Vagina (tissue), 2 donors: Measurements from ENCODE around the gene SYNDIG1. TPM values are rescaled to one million over a fixed set of nuclear protein-coding genes. Genes with fewer than 3 reads are reported as not detected.
A peak's percentile ranks its signal among the peaks of the same experiment; 100 is the strongest.

Source experiments
- DNase-seq, 2 donors: peaks; one replicate each; pipeline ENCODE4 v3.0.0-alpha.2; 2017; ENCODE audit errors: extremely low spot score in 2 of 2
- H3K27ac ChIP-seq: fragments of 200-600 bp; sonication (generic); one replicate; pipeline ENCODE4 v1.5.1; 2019
- H3K27me3 ChIP-seq: fragments of 200-600 bp; sonication (generic); one replicate; pipeline ENCODE4 v1.5.1; 2019
- H3K36me3 ChIP-seq, 2 donors: fragments of 200-600 bp; sonication (generic); one replicate each; pipeline ENCODE4 v1.5.1; 2017 to 2019
- H3K4me1 ChIP-seq: fragments of 200-600 bp; sonication (generic); one replicate; pipeline ENCODE4 v1.5.1; 2019
- H3K4me3 ChIP-seq, 2 donors: fragments of 200-600 bp; sonication (generic); 1 replicate in 1 of 2; 2 replicates in 1 of 2; pipeline ENCODE4 v1.5.1; 2016 to 2019
- H3K9me3 ChIP-seq: fragments of 200-600 bp; sonication (generic); one replicate; pipeline ENCODE4 v1.5.1; 2019
- POLR2A ChIP-seq, 2 donors: fragments of 450-650 bp; IDR thresholded peaks; one replicate each; pipeline ENCODE4 v1.6.1; 2017; ENCODE audit warnings: antibody characterized with exemption in 2 of 2, mild to moderate bottlenecking in 2 of 2, moderate library complexity in 2 of 2
- POLR2AphosphoS5 ChIP-seq, 2 donors: sonication (generic); formaldehyde crosslinking; IDR thresholded peaks; one replicate each; pipeline ENCODE4 v1.9.0; 2017; ENCODE audit warnings: antibody characterized with exemption in 2 of 2, mild to moderate bottlenecking in 2 of 2, low read depth in 1 of 2; ENCODE audit not compliant: insufficient read depth in 1 of 2
- intact Hi-C: fragments of 100-400 bp; cut with DNase I; formaldehyde crosslinking; loops from one replicate; pipeline ENCODE4 v1.15.1; 2023
- total RNA-seq: library from RNA; depleted of rRNA; stranded (reverse); fragments of >200 nt; gene quantifications from one replicate; pipeline ENCODE4 v1.2.3, GENCODE V29; 2016
- TF ChIP-seq, protein P1 (sequence below), 3 experiments: fragments of 450-650 bp in 2 of 3; fragments of 200-600 bp in 1 of 3; sonication (generic) in 1 of 3; IDR thresholded peaks; one replicate each; pipeline ENCODE4 v1.5.1; 2017 to 2019; ENCODE audit warnings: antibody characterized with exemption in 3 of 3, mild to moderate bottlenecking in 2 of 3, moderate library complexity in 2 of 3

Gene SYNDIG1
- total RNA-seq, 1 donor from 2014 or later, result 3.2 TPM

DNA sequence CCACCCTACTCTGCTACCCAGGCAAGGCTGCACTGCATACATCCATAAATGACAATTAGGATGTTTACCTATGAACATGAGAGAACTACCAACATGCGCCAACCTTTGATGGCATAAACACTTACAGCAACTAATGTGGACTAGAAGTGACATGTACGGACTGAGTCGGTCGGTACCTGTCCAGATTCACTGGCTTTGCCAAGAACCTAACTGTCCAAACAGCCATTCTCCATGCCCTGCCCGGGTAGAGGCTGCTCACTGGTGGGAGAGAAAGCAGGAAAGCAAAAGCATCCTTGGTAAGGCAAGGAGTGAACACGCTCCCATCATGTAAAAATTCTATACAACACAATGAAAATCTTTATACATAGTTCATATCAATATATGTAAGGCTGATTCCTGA, 30.0 kb downstream of the SYNDIG1 start:
- H3K4me1 ChIP-seq, result no peaks in the 10 kb centered on the region
- no peak overlapping the region for H3K27ac ChIP-seq
- H3K36me3 ChIP-seq, result no peaks in the 10 kb centered on the region
- TF ChIP-seq POLR2AphosphoS5 (IDR thresholded peaks at IDR 0.05; ENCODE audit: insufficient read depth in 1 of 2, low read depth in 1 of 2) (no peak), POLR2A (IDR thresholded peaks at IDR 0.05) (no peak)
- TF ChIP-seq, protein P1, sequence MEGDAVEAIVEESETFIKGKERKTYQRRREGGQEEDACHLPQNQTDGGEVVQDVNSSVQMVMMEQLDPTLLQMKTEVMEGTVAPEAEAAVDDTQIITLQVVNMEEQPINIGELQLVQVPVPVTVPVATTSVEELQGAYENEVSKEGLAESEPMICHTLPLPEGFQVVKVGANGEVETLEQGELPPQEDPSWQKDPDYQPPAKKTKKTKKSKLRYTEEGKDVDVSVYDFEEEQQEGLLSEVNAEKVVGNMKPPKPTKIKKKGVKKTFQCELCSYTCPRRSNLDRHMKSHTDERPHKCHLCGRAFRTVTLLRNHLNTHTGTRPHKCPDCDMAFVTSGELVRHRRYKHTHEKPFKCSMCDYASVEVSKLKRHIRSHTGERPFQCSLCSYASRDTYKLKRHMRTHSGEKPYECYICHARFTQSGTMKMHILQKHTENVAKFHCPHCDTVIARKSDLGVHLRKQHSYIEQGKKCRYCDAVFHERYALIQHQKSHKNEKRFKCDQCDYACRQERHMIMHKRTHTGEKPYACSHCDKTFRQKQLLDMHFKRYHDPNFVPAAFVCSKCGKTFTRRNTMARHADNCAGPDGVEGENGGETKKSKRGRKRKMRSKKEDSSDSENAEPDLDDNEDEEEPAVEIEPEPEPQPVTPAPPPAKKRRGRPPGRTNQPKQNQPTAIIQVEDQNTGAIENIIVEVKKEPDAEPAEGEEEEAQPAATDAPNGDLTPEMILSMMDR (IDR thresholded peaks at IDR 0.05), result no peak
- no peaks in the 10 kb centered on the region for H3K27me3 ChIP-seq
- peak in 1 of 2 donors; percentile 42 for DNase-seq
- H3K9me3 ChIP-seq, result no peaks in the 10 kb centered on the region
- no peak overlapping the region for H3K4me3 ChIP-seq
- intact Hi-C loops, result no loop called here

DNA sequence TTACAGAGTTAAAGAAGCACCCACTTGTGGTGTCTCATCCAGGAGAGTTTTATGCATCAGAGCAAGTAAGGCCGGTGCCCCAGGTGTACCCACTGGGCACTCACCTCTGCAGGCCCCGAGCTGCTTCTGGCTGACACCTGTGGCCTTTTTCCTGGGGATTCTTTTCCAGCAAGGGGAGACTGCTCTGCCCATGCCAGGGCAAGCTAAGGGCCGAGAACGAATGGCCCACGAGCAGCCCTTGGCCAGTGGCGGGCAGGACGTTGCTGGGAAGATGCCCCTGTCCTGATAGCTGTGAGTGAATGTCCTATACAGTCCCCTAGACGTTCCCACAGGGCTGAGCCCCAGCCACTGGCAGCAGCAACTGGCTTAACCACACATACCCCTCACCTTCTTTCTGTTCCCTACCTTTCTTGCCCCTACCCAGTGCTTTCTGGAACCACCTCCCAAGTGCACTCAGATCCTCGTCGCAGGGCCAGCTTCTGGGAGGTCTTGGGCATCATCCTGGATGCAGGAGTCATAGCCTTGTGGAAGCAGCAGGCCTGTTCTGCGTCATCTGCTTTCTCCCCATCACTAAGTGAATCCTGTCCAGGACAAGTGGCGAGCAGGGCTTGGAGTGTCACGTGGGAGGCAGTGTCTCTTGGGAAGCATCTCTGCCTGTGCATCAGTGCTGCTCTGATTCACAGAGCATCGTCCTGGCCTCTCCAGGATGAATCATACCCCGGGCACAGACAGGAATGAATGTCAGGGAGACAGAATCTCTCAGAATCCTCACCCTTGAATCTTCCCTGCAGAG, 32.5 kb downstream of the SYNDIG1 start:
- Histone ChIP-seq H3K27ac (no peak overlapping the region), H3K4me1 (no peaks in the 10 kb centered on the region), H3K27me3 (no peaks in the 10 kb centered on the region), H3K36me3 (no peaks in the 10 kb centered on the region), H3K9me3 (no peaks in the 10 kb centered on the region), H3K4me3 (no peak overlapping the region)
- intact Hi-C loops, result loop anchor here (10.0 kb wide), 1 partner anchor 193 kb away; no protein-coding TSS in a partner anchor
- TF ChIP-seq POLR2AphosphoS5 (IDR thresholded peaks at IDR 0.05; ENCODE audit: insufficient read depth in 1 of 2, low read depth in 1 of 2) (no peak), POLR2A (IDR thresholded peaks at IDR 0.05) (no peak)
- TF ChIP-seq, protein P1 (IDR thresholded peaks at IDR 0.05), result no peak
- peak in 1 of 2 donors; percentile 91 for DNase-seq

DNA sequence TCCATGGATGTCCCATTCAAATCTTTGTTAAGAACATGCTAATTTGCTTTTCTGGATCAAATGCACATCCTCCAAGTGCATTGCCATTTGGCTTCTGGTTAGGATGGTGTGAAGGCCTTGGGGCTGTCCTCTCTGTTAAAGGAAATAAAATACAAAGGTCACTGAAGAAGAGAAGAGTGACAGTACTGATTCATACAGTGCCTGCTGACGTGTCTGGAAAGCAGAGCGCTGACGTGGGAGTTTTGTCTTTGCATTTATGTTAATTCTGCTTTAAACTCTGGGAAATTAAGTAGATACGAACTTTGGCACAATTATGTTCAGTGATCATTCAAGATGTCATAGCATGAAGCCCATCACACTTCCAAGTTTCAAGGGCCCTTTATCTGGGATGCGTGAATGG, 33.2 kb downstream of the SYNDIG1 start:
- Histone ChIP-seq H3K4me3 (no peak overlapping the region), H3K9me3 (no peaks in the 10 kb centered on the region), H3K27ac (no peak overlapping the region), H3K27me3 (no peaks in the 10 kb centered on the region), H3K4me1 (no peaks in the 10 kb centered on the region), H3K36me3 (no peaks in the 10 kb centered on the region)
- intact Hi-C loops, result loop anchor here (10.0 kb wide), 1 partner anchor 192 kb away; no protein-coding TSS in a partner anchor
- TF ChIP-seq, protein P1 (IDR thresholded peaks at IDR 0.05), result no peak
- TF ChIP-seq POLR2A (IDR thresholded peaks at IDR 0.05) (no peak), POLR2AphosphoS5 (IDR thresholded peaks at IDR 0.05; ENCODE audit: insufficient read depth in 1 of 2, low read depth in 1 of 2) (no peak)
- peak in 1 of 2 donors; percentile 47 for DNase-seq

DNA sequence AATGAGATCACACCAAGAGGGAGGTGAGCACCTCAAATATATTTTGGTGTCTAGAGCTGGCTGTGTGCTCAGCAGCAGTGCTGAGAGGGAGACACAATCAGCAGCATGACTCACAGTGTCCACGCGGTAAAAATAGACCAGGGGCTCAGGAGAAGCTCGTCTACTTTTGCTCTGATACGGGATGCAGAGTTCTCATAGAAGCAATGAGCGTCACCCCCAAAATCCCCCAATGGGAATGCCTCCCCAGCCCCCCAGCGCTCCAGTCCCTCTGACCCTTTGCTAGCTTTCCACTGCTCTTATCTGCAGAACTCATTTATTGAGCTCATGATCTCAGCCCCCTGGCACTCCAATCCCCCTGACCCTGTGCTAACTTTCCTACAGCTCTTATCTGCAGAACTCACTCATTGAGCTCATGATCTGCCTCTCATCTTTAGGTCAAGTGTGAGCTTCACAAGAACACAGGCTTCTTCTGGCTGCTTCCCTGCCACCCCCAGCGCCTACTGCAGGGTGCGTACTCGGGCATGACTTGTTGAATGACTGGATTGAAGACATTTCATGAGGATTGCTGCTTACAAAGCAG, 34.0 kb downstream of the SYNDIG1 start:
- Histone ChIP-seq H3K36me3 (no peaks in the 10 kb centered on the region), H3K4me3 (no peak overlapping the region), H3K9me3 (no peaks in the 10 kb centered on the region), H3K4me1 (no peaks in the 10 kb centered on the region), H3K27ac (no peak overlapping the region), H3K27me3 (no peaks in the 10 kb centered on the region)
- DNase-seq, result peak in 1 of 2 donors; percentile 83
- intact Hi-C loops, result loop anchor here (10.0 kb wide), 1 partner anchor 191 kb away; no protein-coding TSS in a partner anchor
- TF ChIP-seq POLR2A (IDR thresholded peaks at IDR 0.05) (no peak), POLR2AphosphoS5 (IDR thresholded peaks at IDR 0.05; ENCODE audit: insufficient read depth in 1 of 2, low read depth in 1 of 2) (no peak)
- TF ChIP-seq, protein P1 (IDR thresholded peaks at IDR 0.05), result no peak
